Upper lobe of left lung (tissue), 4 donors: ENCODE results near the gene GIT2.

ENCODE experiments used
- CTCF ChIP-seq, 6 experiments: fragments of 450-650 bp in 4 of 6; fragments of 200-600 bp in 2 of 6; sonication (generic) in 2 of 6; IDR thresholded peaks; one replicate each; pipeline ENCODE4 v1.5.1; 2016 to 2019; ENCODE audit warnings: antibody characterized with exemption in 6 of 6
- EP300 ChIP-seq, 4 donors: sonication (generic); formaldehyde crosslinking; IDR thresholded peaks; one replicate each; pipeline ENCODE4 v1.5.1; 2017; ENCODE audit warnings: antibody characterized with exemption in 4 of 4, control low read depth in 2 of 4
- POLR2A ChIP-seq, 4 donors: fragments of 450-650 bp; IDR thresholded peaks; one replicate each; pipeline ENCODE4 v1.5.1; 2016 to 2017; ENCODE audit warnings: antibody characterized with exemption in 4 of 4, mild to moderate bottlenecking in 2 of 4

GRCh38 chr12:110038741-110039084 lies 42.5 kb upstream of the GIT2 start:
- TF ChIP-seq EP300 (IDR thresholded peaks at IDR 0.05) (no peak), POLR2A (IDR thresholded peaks at IDR 0.05) (no peak), CTCF (IDR thresholded peaks at IDR 0.05) (no peak)
